HepG2 (cell line): ENCODE measurements around the gene SELENOH. TPM values are rescaled to one million over a fixed set of nuclear protein-coding genes. Genes with fewer than 3 reads are reported as not detected.

Experiments
- ARID2 ChIP-seq: sonication (generic); formaldehyde crosslinking; IDR thresholded peaks from 2 replicates; pipeline ENCODE4 v1.8.1; 2022; ENCODE audit warnings: mild to moderate bottlenecking, missing genetic modification reagents, borderline replicate concordance
- ATF6 ChIP-seq: sonication (generic); formaldehyde crosslinking; conservative IDR thresholded peaks from 2 replicates; pipeline ENCODE4 v1.4.0; 2020; ENCODE audit warnings: missing genetic modification reagents
- DNMT3B ChIP-seq: conservative IDR thresholded peaks from 2 replicates; pipeline ENCODE4 v1.6.1; 2016; ENCODE audit warnings: missing biosample characterization, control low read depth
- ELF4 ChIP-seq: sonication (generic); formaldehyde crosslinking; IDR thresholded peaks from 2 replicates; pipeline ENCODE4 v1.5.0; 2020; ENCODE audit warnings: missing genetic modification reagents, mild to moderate bottlenecking, moderate library complexity, borderline replicate concordance
- FOXA3 ChIP-seq: IDR thresholded peaks from 2 replicates; pipeline ENCODE4 v1.6.1; 2016; ENCODE audit warnings: missing genetic modification reagents, missing compliant biosample characterization
- HMGA1 ChIP-seq: sonication (generic); formaldehyde crosslinking; conservative IDR thresholded peaks from 2 replicates; pipeline ENCODE4 v1.4.0; 2020; ENCODE audit warnings: missing genetic modification reagents
- KLF15 ChIP-seq: sonication (generic); formaldehyde crosslinking; IDR thresholded peaks from 2 replicates; pipeline ENCODE4 v1.8.1; 2023; ENCODE audit warnings: borderline replicate concordance, mild to moderate bottlenecking, inconsistent platforms, missing genetic modification reagents, mixed read lengths
- KMT2A ChIP-seq: sonication (generic); formaldehyde crosslinking; IDR thresholded peaks from 2 replicates; pipeline ENCODE4 v1.4.0; 2020; ENCODE audit warnings: missing genetic modification reagents
- NFYC ChIP-seq: IDR thresholded peaks from 2 replicates; pipeline ENCODE4 v1.6.1; 2016; ENCODE audit warnings: missing genetic modification reagents, missing compliant biosample characterization
- NR2C2 ChIP-seq: sonication (generic); formaldehyde crosslinking; IDR thresholded peaks from 2 replicates; pipeline ENCODE4 v1.4.0; 2020; ENCODE audit warnings: missing genetic modification reagents, mild to moderate bottlenecking, moderate library complexity, borderline replicate concordance
- NR2F2 ChIP-seq: IDR thresholded peaks from 2 replicates; pipeline ENCODE4 v1.6.1; 2012; ENCODE audit warnings: low read depth, inconsistent platforms, borderline replicate concordance
- PCBP1 ChIP-seq: fragments of 200-400 bp; formaldehyde crosslinking; IDR thresholded peaks from 2 replicates; pipeline ENCODE4 v1.6.1; 2017; ENCODE audit warnings: mild to moderate bottlenecking, low read depth, low read length, borderline replicate concordance
- POGZ ChIP-seq: sonication (generic); formaldehyde crosslinking; IDR thresholded peaks from 2 replicates; pipeline ENCODE4 v1.4.0; 2020; ENCODE audit warnings: mild to moderate bottlenecking, missing genetic modification reagents
- SNAI1 ChIP-seq: sonication (generic); formaldehyde crosslinking; IDR thresholded peaks from 2 replicates; pipeline ENCODE4 v1.5.0; 2020; ENCODE audit warnings: mild to moderate bottlenecking, missing genetic modification reagents, borderline replicate concordance
- SNAPC5 ChIP-seq: sonication (generic); formaldehyde crosslinking; IDR thresholded peaks from 2 replicates; pipeline ENCODE4 v1.8.1; 2023; ENCODE audit warnings: mild to moderate bottlenecking, missing genetic modification reagents, borderline replicate concordance
- TBX2 ChIP-seq: sonication (generic); formaldehyde crosslinking; IDR thresholded peaks from 2 replicates; pipeline ENCODE4 v1.5.0; 2020; ENCODE audit warnings: missing genetic modification reagents, mild to moderate bottlenecking, borderline replicate concordance
- TBX3 ChIP-seq: fragments of 450-650 bp; IDR thresholded peaks from 2 replicates; pipeline ENCODE4 v1.6.1; 2017; ENCODE audit warnings: antibody characterized with exemption, mild to moderate bottlenecking, inconsistent platforms, borderline replicate concordance
- THAP11 ChIP-seq: IDR thresholded peaks from 2 replicates; pipeline ENCODE4 v1.6.1; 2016; ENCODE audit warnings: missing biosample characterization, missing genetic modification reagents
- ZBTB33 ChIP-seq: sonication (generic); formaldehyde crosslinking; IDR thresholded peaks from 2 replicates; pipeline ENCODE4 v1.4.0; 2020; ENCODE audit warnings: missing genetic modification reagents
- ZNF432 ChIP-seq: sonication (generic); formaldehyde crosslinking; IDR thresholded peaks from 2 replicates; pipeline ENCODE4 v1.5.0; 2020; ENCODE audit warnings: missing genetic modification reagents, mild to moderate bottlenecking, borderline replicate concordance
- ZNF713 ChIP-seq: sonication (generic); formaldehyde crosslinking; IDR thresholded peaks from 2 replicates; pipeline ENCODE4 v1.4.0; 2020; ENCODE audit warnings: mild to moderate bottlenecking, missing genetic modification reagents
- ZNF746 ChIP-seq: sonication (generic); formaldehyde crosslinking; IDR thresholded peaks from 2 replicates; pipeline ENCODE4 v1.8.0; 2022; ENCODE audit warnings: mild to moderate bottlenecking, missing genetic modification reagents
- ZNF782 ChIP-seq: sonication (generic); formaldehyde crosslinking; IDR thresholded peaks from 2 replicates; pipeline ENCODE4 v1.4.0; 2020; ENCODE audit warnings: missing genetic modification reagents, mild to moderate bottlenecking, borderline replicate concordance
- polyA plus RNA-seq, 8 experiments: library from polyadenylated mRNA; depleted of rRNA in 3 of 8; stranded (reverse) in 7 of 8; unstranded in 1 of 8; fragments of >200 nt; fragmentation: Illumina TruSeq in 4 of 8; extraction: Trizol in 4 of 8; gene quantifications; 2 replicates each; pipeline versions ENCODE4 v1.2.1 to v1.2.3, GENCODE V29; 2011 to 2016; ENCODE audit warnings: low read depth in 4 of 8, missing spikeins in 1 of 8, mixed read lengths in 1 of 8; ENCODE audit not compliant: insufficient read depth in 1 of 8
- total RNA-seq, 5 experiments: library from RNA; depleted of rRNA; stranded (reverse); fragments of >200 nt; fragmentation: Illumina TruSeq; extraction: Trizol; gene quantifications; 2 replicates each; pipeline ENCODE4 v1.2.3, GENCODE V29; 2016; ENCODE audit warnings: low read depth in 1 of 5

Gene SELENOH
- total and polyA plus RNA-seq, 2 of the 13 experiments (the other 11 are each of a cell fraction or from before 2014, with no cell fraction given): 27.2 to 77.4 TPM

- TF ChIP-seq SNAPC5: no peak
- peak; percentile 32; the same call in 1 of the 2 replicates for TF ChIP-seq TBX2
- peak; percentile 23; the same call in 1 of the 2 replicates for TF ChIP-seq POGZ (CRISPR knock-in tag)
- 0 out of 2 replicates have a peak, but pooled peaks have one; percentile 44 for TF ChIP-seq NR2C2 (CRISPR knock-in tag)
- TF ChIP-seq ZNF782 (CRISPR knock-in tag): no peak
- TF ChIP-seq THAP11 (CRISPR knock-in tag): peak; percentile 73
- no peak for TF ChIP-seq ZNF746
- no peak for TF ChIP-seq ZBTB33 (CRISPR knock-in tag)
- peak; percentile 48; the same call in 1 of the 2 replicates for TF ChIP-seq TBX3
- no peak for TF ChIP-seq SNAI1 (CRISPR knock-in tag)
- TF ChIP-seq ELF4: peak; percentile 42; the same call in 1 of the 2 replicates
- TF ChIP-seq HMGA1: no peak
- TF ChIP-seq KMT2A (CRISPR knock-in tag): peak; percentile 64
- TF ChIP-seq DNMT3B (CRISPR knock-in tag): peak; percentile 44; the same call in 1 of the 2 replicates
- TF ChIP-seq ATF6: peak; percentile 68; the same call in 1 of the 2 replicates
- TF ChIP-seq PCBP1: no peak
- no peak for TF ChIP-seq ZNF713 (CRISPR knock-in tag)
- 0 out of 2 replicates have a peak, but pooled peaks have one; percentile 40 for TF ChIP-seq FOXA3 (CRISPR knock-in tag)
- peak; percentile 92 for TF ChIP-seq NFYC (CRISPR knock-in tag)
- TF ChIP-seq KLF15 (CRISPR knock-in tag): no peak
- no peak for TF ChIP-seq ZNF432 (CRISPR knock-in tag)
- 0 out of 2 replicates have a peak, but pooled peaks have one; percentile 38 for TF ChIP-seq ARID2 (CRISPR knock-in tag)
- TF ChIP-seq NR2F2: no peak
Measured at GRCh38 chr11:57761301-57762234, 20.3 kb downstream of the SELENOH start, which contains the start of gene CTNND1 (continued).
